Kidney epithelial cell (primary cell): ENCODE measurements around the gene FOXK1. TPM values are rescaled to one million over a fixed set of nuclear protein-coding genes. Genes with fewer than 3 reads are reported as not detected.

ENCODE experiments used
- DNase-seq: peaks from one replicate; pipeline ENCODE4 v3.0.0-alpha.2; 2010; ENCODE audit warnings: low read depth
- H3K27me3 ChIP-seq: 2 replicates; pipeline ENCODE4 v1.6.0; 2011; ENCODE audit warnings: low read length; ENCODE audit not compliant: control insufficient read depth, insufficient read depth
- H3K36me3 ChIP-seq: 2 replicates; pipeline ENCODE4 v1.5.1; 2011; ENCODE audit warnings: low read length; ENCODE audit not compliant: control insufficient read depth, insufficient read depth
- H3K4me3 ChIP-seq: 2 replicates; pipeline ENCODE4 v1.5.1; 2011; ENCODE audit warnings: low read depth, mild to moderate bottlenecking, control low read depth, low read length
- total RNA-seq: library from RNA; depleted of rRNA; stranded (reverse); fragments of >200 nt; gene quantifications from 2 replicates; pipeline ENCODE4 v1.2.3, GENCODE V29; 2015
- TF ChIP-seq, protein P1 (sequence below): IDR thresholded peaks from 2 replicates; pipeline ENCODE4 v1.5.1; 2011; ENCODE audit warnings: mild to moderate bottlenecking, moderate library complexity, low read length, control low read depth, inconsistent platforms; ENCODE audit not compliant: insufficient read depth, poor library complexity, severe bottlenecking

Gene FOXK1
- total RNA-seq, 1 donor from 2014 or later: 48.2 TPM

DNA sequence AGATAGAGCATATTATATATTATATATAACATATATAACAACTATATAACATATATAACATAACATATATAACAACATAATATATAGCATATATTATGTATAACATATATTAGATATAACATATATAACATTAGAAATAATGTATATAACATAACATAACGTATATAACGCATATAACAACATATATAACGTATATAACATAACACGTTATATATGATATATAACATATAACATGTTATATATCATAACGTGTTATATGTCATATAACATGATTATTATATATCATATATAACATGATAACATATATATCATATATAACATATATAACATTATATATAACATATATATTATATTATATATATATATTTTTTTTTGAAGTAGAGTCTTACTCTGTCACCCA, 97.0 kb downstream of the FOXK1 start:
- Histone ChIP-seq H3K4me3 (no peak overlapping the region), H3K27me3 (no peaks in the 10 kb centered on the region), H3K36me3 (peaks cover 1% of the 10 kb centered on the region)
- TF ChIP-seq, protein P1, sequence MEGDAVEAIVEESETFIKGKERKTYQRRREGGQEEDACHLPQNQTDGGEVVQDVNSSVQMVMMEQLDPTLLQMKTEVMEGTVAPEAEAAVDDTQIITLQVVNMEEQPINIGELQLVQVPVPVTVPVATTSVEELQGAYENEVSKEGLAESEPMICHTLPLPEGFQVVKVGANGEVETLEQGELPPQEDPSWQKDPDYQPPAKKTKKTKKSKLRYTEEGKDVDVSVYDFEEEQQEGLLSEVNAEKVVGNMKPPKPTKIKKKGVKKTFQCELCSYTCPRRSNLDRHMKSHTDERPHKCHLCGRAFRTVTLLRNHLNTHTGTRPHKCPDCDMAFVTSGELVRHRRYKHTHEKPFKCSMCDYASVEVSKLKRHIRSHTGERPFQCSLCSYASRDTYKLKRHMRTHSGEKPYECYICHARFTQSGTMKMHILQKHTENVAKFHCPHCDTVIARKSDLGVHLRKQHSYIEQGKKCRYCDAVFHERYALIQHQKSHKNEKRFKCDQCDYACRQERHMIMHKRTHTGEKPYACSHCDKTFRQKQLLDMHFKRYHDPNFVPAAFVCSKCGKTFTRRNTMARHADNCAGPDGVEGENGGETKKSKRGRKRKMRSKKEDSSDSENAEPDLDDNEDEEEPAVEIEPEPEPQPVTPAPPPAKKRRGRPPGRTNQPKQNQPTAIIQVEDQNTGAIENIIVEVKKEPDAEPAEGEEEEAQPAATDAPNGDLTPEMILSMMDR: no peak
- DNase-seq: no peak

DNA sequence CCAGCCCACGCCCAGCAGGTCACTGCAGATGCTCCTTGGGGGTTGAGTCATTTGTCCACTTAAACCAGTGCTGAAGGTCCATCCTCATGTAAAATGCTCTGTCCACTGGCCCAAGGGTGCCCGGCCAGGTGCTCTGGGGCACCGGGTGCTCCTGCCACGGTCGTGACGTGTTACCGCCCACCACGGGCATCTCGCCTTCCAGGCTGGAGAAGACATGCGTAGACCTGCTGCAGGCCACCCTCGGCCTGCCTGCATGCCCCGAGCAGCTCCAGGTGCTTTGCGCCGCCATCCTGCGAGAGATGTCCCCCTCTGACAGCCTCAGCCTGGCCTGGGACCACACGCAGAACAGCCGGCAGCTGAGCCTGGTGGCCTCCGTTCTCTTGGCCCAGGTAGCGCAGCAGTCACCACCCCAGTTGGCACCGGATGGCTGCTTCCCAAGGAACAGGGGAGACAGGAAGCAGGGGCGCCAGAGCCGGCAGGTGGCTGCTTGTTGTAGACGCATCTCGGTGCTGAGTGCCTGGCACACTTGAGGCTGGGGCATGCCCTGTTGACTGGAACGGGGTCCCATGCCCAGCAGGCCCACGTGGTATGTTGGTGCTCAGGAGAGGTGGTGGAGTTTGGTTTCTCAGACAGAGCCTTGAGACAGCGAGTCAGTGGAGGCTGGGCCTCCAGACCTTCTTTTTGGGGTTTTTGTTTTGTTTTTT, 99.4 kb downstream of the FOXK1 start:
- no peak overlapping the region for H3K4me3 ChIP-seq
- H3K27me3 ChIP-seq: no peaks in the 10 kb centered on the region
- peaks cover 4% of the 10 kb centered on the region for H3K36me3 ChIP-seq
- DNase-seq: no peak
- TF ChIP-seq, protein P1: no peak

DNA sequence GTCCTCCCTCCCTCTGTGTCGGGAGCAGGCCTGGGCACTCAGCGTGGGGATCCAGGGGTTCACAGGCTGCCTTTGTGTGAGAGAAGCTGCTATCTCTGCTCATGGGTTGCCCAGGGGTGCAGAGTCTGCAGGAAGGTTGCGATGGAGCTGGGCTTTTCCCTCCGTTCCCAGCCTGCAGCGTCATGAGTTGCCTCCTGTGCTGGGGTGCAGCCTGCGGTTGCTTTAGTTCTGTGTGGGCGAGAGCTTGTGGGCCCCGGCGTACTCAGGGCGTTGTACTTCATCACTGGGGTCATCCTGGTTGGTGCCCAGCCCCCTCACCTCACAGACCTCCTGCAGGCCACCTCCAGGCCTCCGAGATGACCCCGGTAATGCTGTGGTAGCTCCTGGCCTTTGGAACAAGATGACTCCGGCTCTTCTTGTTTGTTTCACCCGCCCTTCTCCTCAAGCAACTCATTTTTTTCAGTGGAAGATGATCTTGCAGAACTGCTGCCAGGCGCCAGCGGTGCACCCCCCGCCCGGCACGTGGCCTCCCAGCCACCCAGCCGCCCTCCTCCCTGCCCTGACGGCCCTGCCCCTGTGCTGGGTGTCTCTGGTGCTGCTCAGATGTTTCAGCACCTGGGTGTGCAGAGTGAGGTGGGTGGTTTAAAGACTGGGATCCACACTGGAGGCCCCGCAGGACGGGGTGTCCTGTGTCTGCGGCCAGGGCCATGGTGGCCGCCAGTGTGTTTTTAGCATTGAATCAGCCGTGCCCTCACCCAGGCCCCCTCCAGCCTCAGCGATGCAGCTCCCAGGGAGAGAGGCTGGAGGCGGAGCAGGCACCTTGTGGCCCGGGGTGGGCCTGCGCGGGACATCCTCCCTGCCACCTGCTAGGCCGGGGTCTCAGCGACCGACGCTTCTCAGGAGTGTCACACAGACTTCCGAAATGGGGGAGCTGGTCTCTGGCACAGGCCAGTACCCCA, 100.5 kb downstream of the FOXK1 start:
- H3K36me3 ChIP-seq: peaks cover 4% of the 10 kb centered on the region
- DNase-seq: no peak
- TF ChIP-seq, protein P1: no peak
- no peak overlapping the region for H3K4me3 ChIP-seq
- H3K27me3 ChIP-seq: no peaks in the 10 kb centered on the region

DNA sequence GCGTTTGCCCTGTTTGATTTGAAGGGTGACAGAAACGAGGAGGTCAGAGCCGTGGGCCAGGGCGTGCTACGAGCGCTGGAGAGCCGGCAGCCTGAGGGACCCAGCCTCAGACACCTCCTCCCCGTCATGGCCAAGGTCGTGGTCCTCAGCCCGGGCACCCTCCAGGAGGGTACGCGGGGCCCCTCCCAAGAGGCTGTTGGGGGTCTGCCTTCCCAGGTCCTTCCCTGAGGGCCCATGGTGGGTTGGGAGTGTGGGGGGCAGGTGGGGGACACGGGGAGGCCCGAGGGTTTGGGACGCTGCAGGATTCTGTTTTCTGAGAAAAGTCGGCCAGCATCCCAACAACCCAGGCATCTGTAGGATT, 101.2 kb downstream of the FOXK1 start:
- Histone ChIP-seq H3K4me3 (no peak overlapping the region), H3K36me3 (peaks cover 4% of the 10 kb centered on the region), H3K27me3 (no peaks in the 10 kb centered on the region)
- DNase-seq: no peak
- TF ChIP-seq, protein P1: no peak

DNA sequence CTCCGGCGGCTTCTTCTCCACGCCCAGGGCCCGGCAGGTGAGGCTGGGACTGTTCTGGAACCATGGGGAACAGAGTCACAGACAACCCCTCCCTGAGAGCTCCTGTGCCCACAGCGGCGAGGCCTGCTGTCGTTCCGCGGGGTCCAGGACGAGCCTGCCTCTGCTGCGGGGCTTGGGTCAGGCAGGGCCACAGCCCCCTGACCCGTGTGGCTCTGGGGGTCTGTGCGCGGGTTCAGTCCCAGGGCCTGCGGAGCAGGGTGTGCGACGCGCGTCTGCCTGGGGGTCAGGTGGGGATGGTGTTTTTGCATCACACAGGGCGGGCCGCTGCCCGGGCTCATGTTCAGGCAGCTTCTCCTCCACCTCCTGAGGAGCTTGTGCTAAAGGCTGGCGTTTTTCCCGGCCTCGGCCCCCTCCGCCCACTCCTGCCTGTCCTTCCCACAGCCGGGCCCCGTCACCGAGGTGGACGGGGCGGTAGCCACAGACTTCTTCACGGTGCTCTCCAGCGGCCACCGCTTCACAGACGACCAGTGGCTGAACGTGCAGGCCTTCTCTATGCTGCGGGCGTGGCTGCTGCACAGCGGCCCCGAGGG, 101.8 kb downstream of the FOXK1 start:
- DNase-seq: no peak
- H3K27me3 ChIP-seq: no peaks in the 10 kb centered on the region
- no peak overlapping the region for H3K4me3 ChIP-seq
- H3K36me3 ChIP-seq: peaks cover 4% of the 10 kb centered on the region
- TF ChIP-seq, protein P1: no peak
